ENCODE results near the gene RALGAPA2. TPM values are rescaled to one million over a fixed set of nuclear protein-coding genes. Genes with fewer than 3 reads are reported as not detected.
A peak's percentile ranks its signal among the peaks of the same experiment; 100 is the strongest.

Gene RALGAPA2
- total RNA-seq, 1 experiment from 2014 or later: 26.3 TPM

DNA sequence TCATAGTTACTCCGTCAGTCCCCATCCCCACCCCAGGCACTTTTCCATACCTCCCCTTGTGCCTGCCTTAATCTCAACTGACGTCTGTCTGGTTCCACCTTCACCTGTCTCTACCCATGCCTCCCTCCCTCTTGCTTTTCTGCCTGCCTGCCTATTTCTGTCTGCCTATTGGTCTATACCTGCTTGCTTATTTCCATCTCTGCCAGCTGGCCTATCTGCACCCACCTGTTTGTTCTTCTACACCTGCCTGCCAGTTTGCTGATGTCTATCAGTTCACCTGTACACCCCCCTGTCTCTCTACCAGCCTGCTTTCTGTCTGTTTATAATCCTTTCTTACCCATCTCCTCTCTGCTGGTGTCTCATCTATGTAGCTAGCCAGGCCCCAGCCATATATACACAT lies 87.5 kb downstream of the RALGAPA2 start:
- H3K4me1 Mint-ChIP-seq (ENCODE audit: low read depth, unreplicated experiment): no peaks in the 10 kb centered on the region
- DNase-seq: no peak
- H3K27ac Mint-ChIP-seq (ENCODE audit: unreplicated experiment): peak overlapping the region; percentile 29
- CTCF ChIA-PET: no interaction called here
- no peaks in the 10 kb centered on the region for H3K9me3 Mint-ChIP-seq (ENCODE audit: low read depth, unreplicated experiment)
- H3K36me3 Mint-ChIP-seq (ENCODE audit: insufficient read depth, unreplicated experiment): peaks cover 5% of the 10 kb centered on the region
- no peak overlapping the region for H3K4me3 Mint-ChIP-seq (ENCODE audit: low read depth, unreplicated experiment)
- no peak for TF ChIP-seq CTCF (IDR thresholded peaks at IDR 0.05; ENCODE audit: unreplicated experiment)
- intact Hi-C loops (cut with micrococcal nuclease; ENCODE audit: unreplicated experiment): no loop called here
- no TSS peak for BruUV-seq (replicated peaks)
- H3K27me3 Mint-ChIP-seq (ENCODE audit: unreplicated experiment): no peaks in the 10 kb centered on the region

DNA sequence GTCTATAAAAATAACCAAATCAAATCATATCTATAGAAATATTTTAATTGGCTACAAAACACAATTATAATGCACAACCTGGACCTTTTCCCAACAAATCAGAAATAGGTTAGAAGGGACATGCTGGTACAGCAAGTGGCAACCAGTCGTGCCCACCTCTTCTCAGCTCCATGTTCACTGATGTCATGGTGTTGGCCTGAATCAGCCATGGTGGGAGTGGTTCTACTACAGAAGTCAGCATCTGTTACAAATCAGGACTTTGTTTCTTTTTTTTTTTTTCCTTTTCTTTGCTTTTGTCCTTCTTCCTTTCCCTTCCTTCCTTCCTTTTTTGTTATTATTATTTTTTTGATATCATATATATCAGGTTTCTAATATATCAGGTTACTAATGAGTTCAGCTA lies 91.2 kb downstream of the RALGAPA2 start:
- no peak for TF ChIP-seq CTCF (IDR thresholded peaks at IDR 0.05; ENCODE audit: unreplicated experiment)
- Mint-ChIP-seq H3K27me3 (ENCODE audit: unreplicated experiment) (no peaks in the 10 kb centered on the region), H3K9me3 (ENCODE audit: low read depth, unreplicated experiment) (no peaks in the 10 kb centered on the region), H3K27ac (ENCODE audit: unreplicated experiment) (no peak overlapping the region), H3K4me1 (ENCODE audit: low read depth, unreplicated experiment) (no peaks in the 10 kb centered on the region), H3K4me3 (ENCODE audit: low read depth, unreplicated experiment) (no peak overlapping the region), H3K36me3 (ENCODE audit: insufficient read depth, unreplicated experiment) (peaks cover 5% of the 10 kb centered on the region)
- CTCF ChIA-PET: no interaction called here
- no peak for DNase-seq
- BruUV-seq (replicated peaks): no TSS peak
- intact Hi-C loops (cut with micrococcal nuclease; ENCODE audit: unreplicated experiment): no loop called here

DNA sequence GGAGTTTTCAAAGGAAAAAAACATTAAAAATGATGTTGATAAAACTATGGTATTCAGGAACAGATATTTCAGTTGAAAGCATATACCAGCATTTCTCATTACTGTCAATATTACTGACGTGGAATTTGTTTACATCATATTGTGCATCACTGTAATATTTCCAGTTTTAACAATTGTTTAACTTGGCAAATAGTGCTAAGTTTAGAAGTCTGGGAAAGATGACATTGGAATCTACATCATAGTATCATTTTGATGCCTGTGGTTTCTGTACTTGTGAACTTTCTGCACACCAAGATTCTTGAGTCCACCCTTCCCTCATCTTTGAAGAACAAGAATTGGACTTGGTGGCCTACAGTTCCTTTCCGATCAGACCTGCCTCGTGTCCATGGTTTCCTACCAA lies 98.1 kb downstream of the RALGAPA2 start:
- Mint-ChIP-seq H3K27me3 (ENCODE audit: unreplicated experiment) (no peaks in the 10 kb centered on the region), H3K27ac (ENCODE audit: unreplicated experiment) (no peak overlapping the region), H3K9me3 (ENCODE audit: low read depth, unreplicated experiment) (no peaks in the 10 kb centered on the region), H3K4me1 (ENCODE audit: low read depth, unreplicated experiment) (no peaks in the 10 kb centered on the region), H3K4me3 (ENCODE audit: low read depth, unreplicated experiment) (no peak overlapping the region), H3K36me3 (ENCODE audit: insufficient read depth, unreplicated experiment) (peaks cover 10% of the 10 kb centered on the region)
- TF ChIP-seq CTCF (IDR thresholded peaks at IDR 0.05; ENCODE audit: unreplicated experiment): no peak
- intact Hi-C loops (cut with micrococcal nuclease; ENCODE audit: unreplicated experiment): no loop called here
- DNase-seq: no peak
- CTCF ChIA-PET: no interaction called here
- no TSS peak for BruUV-seq (replicated peaks)

DNA sequence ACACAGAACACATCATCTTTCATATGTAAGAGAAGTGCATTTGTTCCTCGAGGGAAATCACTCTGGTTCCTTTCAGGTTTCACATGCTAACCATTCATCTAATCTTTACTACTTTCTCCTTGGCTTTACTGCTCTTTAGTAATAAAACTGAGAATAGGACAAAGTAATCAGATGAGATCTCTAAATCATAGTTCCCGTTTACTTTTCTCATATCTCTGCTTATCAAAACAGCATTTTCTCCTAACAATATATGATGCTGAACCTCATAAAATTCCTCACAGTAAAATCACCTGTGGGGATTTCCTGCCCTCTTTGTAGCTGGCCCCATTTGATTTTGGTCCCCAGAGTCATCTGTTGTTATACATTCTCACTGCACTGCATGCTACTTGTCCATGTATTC lies 100.2 kb downstream of the RALGAPA2 start:
- Mint-ChIP-seq H3K27me3 (ENCODE audit: unreplicated experiment) (no peaks in the 10 kb centered on the region), H3K4me3 (ENCODE audit: low read depth, unreplicated experiment) (no peak overlapping the region), H3K4me1 (ENCODE audit: low read depth, unreplicated experiment) (no peaks in the 10 kb centered on the region), H3K27ac (ENCODE audit: unreplicated experiment) (no peak overlapping the region), H3K36me3 (ENCODE audit: insufficient read depth, unreplicated experiment) (peaks cover 10% of the 10 kb centered on the region), H3K9me3 (ENCODE audit: low read depth, unreplicated experiment) (no peaks in the 10 kb centered on the region)
- intact Hi-C loops (cut with micrococcal nuclease; ENCODE audit: unreplicated experiment): no loop called here
- no peak for DNase-seq
- BruUV-seq (replicated peaks): no TSS peak
- CTCF ChIA-PET: no interaction called here
- no peak for TF ChIP-seq CTCF (IDR thresholded peaks at IDR 0.05; ENCODE audit: unreplicated experiment)

- H3K4me3 Mint-ChIP-seq (ENCODE audit: low read depth, unreplicated experiment): no peak overlapping the region
These were observed 101.3 kb downstream of the RALGAPA2 start for GRCh38 chr20:20611167-20611566.

More at GRCh38 chr20:20611167-20611566, 101.3 kb downstream of the RALGAPA2 start:
- no TSS peak for BruUV-seq (replicated peaks)
- intact Hi-C loops (cut with micrococcal nuclease; ENCODE audit: unreplicated experiment): no loop called here
- no peak for DNase-seq
- TF ChIP-seq CTCF (IDR thresholded peaks at IDR 0.05; ENCODE audit: unreplicated experiment): no peak
- H3K4me1 Mint-ChIP-seq (ENCODE audit: low read depth, unreplicated experiment): no peaks in the 10 kb centered on the region
- H3K27me3 Mint-ChIP-seq (ENCODE audit: unreplicated experiment): no peaks in the 10 kb centered on the region
- no peaks in the 10 kb centered on the region for H3K9me3 Mint-ChIP-seq (ENCODE audit: low read depth, unreplicated experiment)
- CTCF ChIA-PET: no interaction called here
- peaks cover 10% of the 10 kb centered on the region for H3K36me3 Mint-ChIP-seq (ENCODE audit: insufficient read depth, unreplicated experiment)
- no peak overlapping the region for H3K27ac Mint-ChIP-seq (ENCODE audit: unreplicated experiment)

Measured in Calu3 (cell line).